ENCODE results near the gene A2ML1.

Gene A2ML1

GRCh38 chr12:8829125-8829518, 6.7 kb downstream of the A2ML1 start:
- DNase-seq (ENCODE audit: low spot score) (no peak), ATAC-seq (ENCODE audit: low read depth) (no peak)
- Histone ChIP-seq H3K36me3 (ENCODE audit: low read depth) (no peaks in the 10 kb centered on the region), H3K9me3 (ENCODE audit: severe bottlenecking) (no peaks in the 10 kb centered on the region), H3K27ac (ENCODE audit: poor library complexity, severe bottlenecking) (no peak overlapping the region), H3K27me3 (ENCODE audit: insufficient read depth, poor library complexity, severe bottlenecking) (no peaks in the 10 kb centered on the region), H3K4me1 (ENCODE audit: insufficient read depth, poor library complexity, severe bottlenecking) (peaks cover 6% of the 10 kb centered on the region), H3K4me3 (ENCODE audit: severe bottlenecking) (no peak overlapping the region)
- TF ChIP-seq CTCF (IDR thresholded peaks at IDR 0.05; ENCODE audit: poor library complexity, severe bottlenecking), result no peak

- TF ChIP-seq CTCF (IDR thresholded peaks at IDR 0.05; ENCODE audit: poor library complexity, severe bottlenecking), result no peak
- no peak for DNase-seq (ENCODE audit: low spot score)
- no peak overlapping the region for H3K4me3 ChIP-seq (ENCODE audit: severe bottlenecking)
- H3K4me1 ChIP-seq (ENCODE audit: insufficient read depth, poor library complexity, severe bottlenecking), result peaks cover 6% of the 10 kb centered on the region
- no peak for ATAC-seq (ENCODE audit: low read depth)
- H3K9me3 ChIP-seq (ENCODE audit: severe bottlenecking), result no peaks in the 10 kb centered on the region
- no peak overlapping the region for H3K27ac ChIP-seq (ENCODE audit: poor library complexity, severe bottlenecking)
- no peaks in the 10 kb centered on the region for H3K27me3 ChIP-seq (ENCODE audit: insufficient read depth, poor library complexity, severe bottlenecking)
- H3K36me3 ChIP-seq (ENCODE audit: low read depth), result no peaks in the 10 kb centered on the region
These were observed 7.2 kb downstream of the A2ML1 start for GRCh38 chr12:8829621-8830020.

GRCh38 chr12:8831116-8831515, 8.7 kb downstream of the A2ML1 start:
- no peaks in the 10 kb centered on the region for H3K27me3 ChIP-seq (ENCODE audit: insufficient read depth, poor library complexity, severe bottlenecking)
- no peaks in the 10 kb centered on the region for H3K9me3 ChIP-seq (ENCODE audit: severe bottlenecking)
- peaks cover 6% of the 10 kb centered on the region for H3K4me1 ChIP-seq (ENCODE audit: insufficient read depth, poor library complexity, severe bottlenecking)
- H3K36me3 ChIP-seq (ENCODE audit: low read depth), result no peaks in the 10 kb centered on the region
- DNase-seq (ENCODE audit: low spot score), result no peak
- ATAC-seq (ENCODE audit: low read depth), result no peak
- H3K4me3 ChIP-seq (ENCODE audit: severe bottlenecking), result no peak overlapping the region
- H3K27ac ChIP-seq (ENCODE audit: poor library complexity, severe bottlenecking), result no peak overlapping the region
- TF ChIP-seq CTCF (IDR thresholded peaks at IDR 0.05; ENCODE audit: poor library complexity, severe bottlenecking), result no peak

- TF ChIP-seq CTCF (IDR thresholded peaks at IDR 0.05; ENCODE audit: poor library complexity, severe bottlenecking), result no peak
- Histone ChIP-seq H3K9me3 (ENCODE audit: severe bottlenecking) (no peaks in the 10 kb centered on the region), H3K36me3 (ENCODE audit: low read depth) (no peaks in the 10 kb centered on the region), H3K4me3 (ENCODE audit: severe bottlenecking) (no peak overlapping the region), H3K4me1 (ENCODE audit: insufficient read depth, poor library complexity, severe bottlenecking) (peaks cover 4% of the 10 kb centered on the region), H3K27ac (ENCODE audit: poor library complexity, severe bottlenecking) (no peak overlapping the region), H3K27me3 (ENCODE audit: insufficient read depth, poor library complexity, severe bottlenecking) (no peaks in the 10 kb centered on the region)
- ATAC-seq (ENCODE audit: low read depth), result no peak
- no peak for DNase-seq (ENCODE audit: low spot score)
These were observed 10.1 kb downstream of the A2ML1 start for GRCh38 chr12:8832500-8832899.

- no peaks in the 10 kb centered on the region for H3K9me3 ChIP-seq (ENCODE audit: severe bottlenecking)
- H3K4me1 ChIP-seq (ENCODE audit: insufficient read depth, poor library complexity, severe bottlenecking), result no peaks in the 10 kb centered on the region
- no peaks in the 10 kb centered on the region for H3K27me3 ChIP-seq (ENCODE audit: insufficient read depth, poor library complexity, severe bottlenecking)
- H3K36me3 ChIP-seq (ENCODE audit: low read depth), result no peaks in the 10 kb centered on the region
- ATAC-seq (ENCODE audit: low read depth) (no peak), DNase-seq (ENCODE audit: low spot score) (no peak)
- H3K4me3 ChIP-seq (ENCODE audit: severe bottlenecking), result no peak overlapping the region
- no peak for TF ChIP-seq CTCF (IDR thresholded peaks at IDR 0.05; ENCODE audit: poor library complexity, severe bottlenecking)
- no peak overlapping the region for H3K27ac ChIP-seq (ENCODE audit: poor library complexity, severe bottlenecking)
These were observed 11.8 kb downstream of the A2ML1 start for GRCh38 chr12:8834230-8834629.
